Type B pancreatic cell (in vitro differentiated cells): Measurements from ENCODE around the gene CD79A. TPM values are rescaled to one million over a fixed set of nuclear protein-coding genes. Genes with fewer than 3 reads are reported as not detected.
A peak's percentile ranks its signal among the peaks of the same experiment; 100 is the strongest.

Experiments
- DNase-seq: peaks from one replicate; pipeline ENCODE4 v3.0.0; 2021; ENCODE audit warnings: mixed read lengths; ENCODE audit not compliant: unreplicated experiment; ENCODE audit errors: extremely low spot score
- H3K27ac Mint-ChIP-seq: 2 replicates; pipeline ENCODE4 v1.8.0; 2021; ENCODE audit warnings: mild to moderate bottlenecking, mixed read lengths
- H3K27me3 Mint-ChIP-seq: 2 replicates; pipeline ENCODE4 v1.8.0; 2021; ENCODE audit warnings: mixed read lengths
- H3K36me3 Mint-ChIP-seq: 2 replicates; pipeline ENCODE4 v1.8.0; 2021; ENCODE audit warnings: mixed read lengths
- H3K4me1 Mint-ChIP-seq: one replicate; pipeline ENCODE4 v1.8.0; 2021; ENCODE audit warnings: mixed read lengths; ENCODE audit not compliant: unreplicated experiment
- H3K4me3 Mint-ChIP-seq: 2 replicates; pipeline ENCODE4 v1.8.0; 2021; ENCODE audit warnings: mild to moderate bottlenecking, mixed read lengths
- H3K9me3 Mint-ChIP-seq: 2 replicates; pipeline ENCODE4 v1.8.0; 2021; ENCODE audit warnings: mixed read lengths
- CTCF ChIP-seq: fragments of 200-600 bp; sonication (generic); conservative IDR thresholded peaks from 2 replicates; pipeline ENCODE4 v1.5.0; 2021; ENCODE audit warnings: antibody characterized with exemption, mild to moderate bottlenecking
- microRNA-seq: library from miRNA; unstranded; fragments of <30 nt; microRNA quantifications from one replicate; pipeline ENCODE4, GENCODE V29; 2020
- total RNA-seq: library from RNA; stranded (reverse); gene quantifications from 2 replicates; pipeline ENCODE4 v1.2.1, GENCODE V29; 2021; ENCODE audit warnings: low replicate concordance

CD79A gene
- total RNA-seq, 1 donor from 2014 or later = 0.48 TPM

- no peak for TF ChIP-seq CTCF
- Mint-ChIP-seq H3K27me3 (peaks cover 58% of the 10 kb centered on the region), H3K36me3 (no peaks in the 10 kb centered on the region), H3K4me3 (peak overlapping the region; percentile 82), H3K4me1 (peaks cover 7% of the 10 kb centered on the region), H3K27ac (peak overlapping the region; percentile 40), H3K9me3 (no peaks in the 10 kb centered on the region)
- no peak for DNase-seq
These were observed 51.9 kb downstream of the CD79A start for GRCh38 chr19:41928754-41929535.

GRCh38 chr19:41929536-41930071, 52.5 kb downstream of the CD79A start:
- Mint-ChIP-seq H3K4me1 (peaks cover 7% of the 10 kb centered on the region), H3K36me3 (no peaks in the 10 kb centered on the region), H3K27me3 (peaks cover 63% of the 10 kb centered on the region), H3K27ac (no peak overlapping the region), H3K9me3 (no peaks in the 10 kb centered on the region), H3K4me3 (peak overlapping the region; percentile 82)
- DNase-seq = no peak
- TF ChIP-seq CTCF = no peak

GRCh38 chr19:41930322-41930722, 53.2 kb downstream of the CD79A start:
- no peak for TF ChIP-seq CTCF
- H3K36me3 Mint-ChIP-seq = no peaks in the 10 kb centered on the region
- peak overlapping the region; percentile 51 for H3K4me3 Mint-ChIP-seq
- H3K27ac Mint-ChIP-seq = no peak overlapping the region
- peaks cover 70% of the 10 kb centered on the region for H3K27me3 Mint-ChIP-seq
- no peaks in the 10 kb centered on the region for H3K9me3 Mint-ChIP-seq
- peaks cover 14% of the 10 kb centered on the region for H3K4me1 Mint-ChIP-seq
- no peak for DNase-seq

Small RNAs within 50 kb of the gene (microRNA-seq; reads per million reads assigned to microRNA genes)
- gene MIR6797 = 1.1 reads per million

Other genes with a start within 250 kb of the CD79A start
- gene CEACAM7, start 189.0 kb upstream of the CD79A start, total RNA-seq = 4.4 and 8.0 TPM in 2 replicates
- 13.5 and 13.9 TPM in 2 replicates for gene CEACAM5, start 168.7 kb upstream of the CD79A start, total RNA-seq
- 29.8 and 76.1 TPM in 2 replicates for gene CEACAM6, start 121.7 kb upstream of the CD79A start, total RNA-seq
- not detected in 2 replicates for gene CEACAM3, start 80.7 kb upstream of the CD79A start, total RNA-seq
- not detected in 2 replicates for gene LYPD4, start 32.6 kb upstream of the CD79A start, total RNA-seq
- not detected in 2 replicates for gene DMRTC2, start 32.2 kb upstream of the CD79A start, total RNA-seq
- gene RPS19, start 17.0 kb upstream of the CD79A start, total RNA-seq = 3,159 and 4,081 TPM in 2 replicates
- 51.7 and 58.9 TPM in 2 replicates for gene ARHGEF1, start 5.9 kb downstream of the CD79A start, total RNA-seq
- 0.17 and 0.24 TPM in 2 replicates for gene ERFL, start 51.2 kb downstream of the CD79A start, total RNA-seq
- 124 and 140 TPM in 2 replicates for gene RABAC1, start 82.0 kb downstream of the CD79A start, total RNA-seq
- 5.6 TPM in 1 of 2 replicates, not detected in the other for gene ATP1A3, start 117.0 kb downstream of the CD79A start, total RNA-seq
- 1.8 and 5.8 TPM in 2 replicates for gene GRIK5, start 192.9 kb downstream of the CD79A start, total RNA-seq
- gene ZNF574, start 198.9 kb downstream of the CD79A start, total RNA-seq = 20.1 and 20.5 TPM in 2 replicates